Heart left ventricle (tissue), 16 donors: ENCODE results near the gene ALDOC. TPM values are rescaled to one million over a fixed set of nuclear protein-coding genes. Genes with fewer than 3 reads are reported as not detected.

Source experiments
- ATAC-seq, 4 donors: fragments of 200-7000 bp; cut with Tn5 transposase; one replicate each; pipeline ENCODE4 v1.9.1; 2020 to 2022; ENCODE audit warnings: moderate library complexity in 4 of 4, mild to moderate bottlenecking in 3 of 4, moderate number of reproducible peaks in 1 of 4
- DNase-seq, 5 donors: peaks; one replicate each; pipeline ENCODE4 v3.0.0-alpha.2; 2020
- H3K27ac ChIP-seq, 12 donors: fragments of 200-600 bp; sonication (generic) in 4 of 12; one replicate each; pipeline versions ENCODE4 v1.5.0 to v1.8.0; 2016 to 2022; ENCODE audit warnings: mild to moderate bottlenecking in 2 of 12
- H3K27me3 ChIP-seq, 9 donors: fragments of 200-600 bp; sonication (generic) in 2 of 9; one replicate each; pipeline versions ENCODE4 v1.5.1 to v1.8.0; 2016 to 2022; ENCODE audit warnings: mild to moderate bottlenecking in 3 of 9
- H3K36me3 ChIP-seq, 9 donors: fragments of 200-600 bp; sonication (generic) in 2 of 9; one replicate each; pipeline versions ENCODE4 v1.5.0 to v1.8.0; 2018 to 2022; ENCODE audit warnings: mild to moderate bottlenecking in 2 of 9
- H3K4me1 ChIP-seq, 12 donors: fragments of 200-600 bp; sonication (generic) in 4 of 12; one replicate each; pipeline versions ENCODE4 v1.5.0 to v1.8.0; 2016 to 2022; ENCODE audit warnings: mild to moderate bottlenecking in 3 of 12
- H3K4me3 ChIP-seq, 12 donors: fragments of 200-600 bp; sonication (generic) in 4 of 12; one replicate each; pipeline versions ENCODE4 v1.5.0 to v1.8.0; 2017 to 2022; ENCODE audit warnings: mild to moderate bottlenecking in 9 of 12, moderate library complexity in 4 of 12
- H3K9me3 ChIP-seq, 12 donors: fragments of 200-600 bp; sonication (generic) in 4 of 12; one replicate each; pipeline versions ENCODE4 v1.5.0 to v1.8.0; 2016 to 2022; ENCODE audit warnings: mild to moderate bottlenecking in 1 of 12
- CTCF ChIP-seq, 12 donors: fragments of 200-600 bp; sonication (generic) in 4 of 12; IDR thresholded peaks; one replicate each; pipeline versions ENCODE4 v1.5.0 to v1.8.0; 2018 to 2022; ENCODE audit warnings: antibody characterized with exemption in 12 of 12, mild to moderate bottlenecking in 5 of 12
- POLR2A ChIP-seq, 2 donors: fragments of 450-650 bp; IDR thresholded peaks; one replicate each; pipeline ENCODE4 v1.6.1; 2017; ENCODE audit warnings: antibody characterized with exemption in 2 of 2, mild to moderate bottlenecking in 2 of 2, moderate library complexity in 2 of 2
- WGBS, 4 donors: extraction: QIAGEN DNeasy Blood & Tissue Kit in 2 of 4; methylation state at CpG; one replicate each; pipeline versions ENCODE4 v1.1.5 to v1.1.7; 2013 to 2018; 5-methylcytosine and 5-hydroxymethylcytosine counted together
- intact Hi-C, 10 donors: fragments of 100-400 bp; cut with DNase I; formaldehyde crosslinking; loops; one replicate each; pipeline versions ENCODE4 v1.11.1 to v1.14.2; 2022
- polyA plus RNA-seq, 2 donors: library from polyadenylated mRNA; stranded (reverse); fragments of 200-250 nt; gene quantifications; one replicate each; pipeline ENCODE4 v1.2.3, GENCODE V29; 2013
- total RNA-seq, 9 donors: library from RNA; depleted of rRNA in 2 of 9; stranded (reverse); fragments of >200 nt in 2 of 9; fragmentation: NEBNext Ultra II Directional in 3 of 9; extraction: Animal tissue kit (Norgen Biotek cat#: 25700) in 3 of 9; gene quantifications; one replicate each; pipeline versions ENCODE4 v1.1.0 to v1.2.4, GENCODE V29; 2016 to 2023
- donor health status: ischemic (EF 13 %, LVEDD 7.1; RV severe dilation, severe dysfunction).
- donor health status: healthy with polysubstance abuse.
- donor health status: DM: no; HTN: yes; CAD: no.
- donor health status: DM: no; HTN: no; CAD: no.
- donor health status: ischemic (EF 25% LVEDD 6.9; RV normal size, moderate dysfunction).
- donor health status: ischemic (EF 25% LVEDD 5.7; RV mildly dilated, moderate dysfunction).
- donor health status: healthy.
- donor health status: DM: yes; HTN: yes; CAD: no.
- donor health status: ischemic (EF 35%, LVEDD 5.7; RV mildly dilated, moderate dysfunction).
- donor health status: nonischemic (EF 11% LVEDD 7.7; RV severe dilation, severe dysfunction).
- donor health status: DM: yes; HTN: yes; CAD: no.
- donor health status: PGD.
- donor health status: ischemic (EF 29% LVEDD 5.4; RV normal size, mild dysfunction).
- donor health status: nonischemic (EF 23%, LVEDD 6.1; RV moderate dilation, normal function).

The ALDOC gene
- total and polyA plus RNA-seq, 11 donors: 154 to 677 (median 221) TPM

GRCh38 chr17:28622186-28622585 is 45.5 kb upstream of the ALDOC start:
- H3K36me3 ChIP-seq: peaks cover 0 to 99% (median 93%) of the 10 kb centered on the region in 9 donors
- no peak overlapping the region for H3K4me3 ChIP-seq
- TF ChIP-seq CTCF (IDR thresholded peaks at IDR 0.05) (no peak), POLR2A (IDR thresholded peaks at IDR 0.05) (no peak)
- H3K4me1 ChIP-seq: peaks cover 0 to 16% (median 0%) of the 10 kb centered on the region in 12 donors
- no peak overlapping the region for H3K27ac ChIP-seq
- H3K27me3 ChIP-seq: no peaks in the 10 kb centered on the region
- no peak for ATAC-seq
- no peak for DNase-seq
- intact Hi-C loops: no loop called here
- WGBS, 4 donors: 89 to 94% (median 93%) methylated on average over 3 of the region's 3 CpGs
- H3K9me3 ChIP-seq: no peaks in the 10 kb centered on the region

GRCh38 chr17:28620010-28620409 is 43.3 kb upstream of the ALDOC start:
- Histone ChIP-seq H3K27me3 (no peaks in the 10 kb centered on the region), H3K27ac (no peak overlapping the region), H3K36me3 (peaks cover 0 to 100% (median 96%) of the 10 kb centered on the region in 9 donors), H3K9me3 (no peaks in the 10 kb centered on the region), H3K4me3 (no peak overlapping the region), H3K4me1 (peaks cover 0 to 16% (median 0%) of the 10 kb centered on the region in 12 donors)
- DNase-seq (no peak), ATAC-seq (no peak)
- WGBS, 4 donors: 75 to 84% (median 80%) methylated on average over 2 of the region's 2 CpGs
- TF ChIP-seq CTCF (IDR thresholded peaks at IDR 0.05) (no peak), POLR2A (IDR thresholded peaks at IDR 0.05) (no peak)
- intact Hi-C loops: no loop called here

- H3K27me3 ChIP-seq: no peaks in the 10 kb centered on the region
- no peak overlapping the region for H3K4me3 ChIP-seq
- intact Hi-C loops: loop anchor here in 1 of 10 donors (10.0 kb wide), 1 partner anchor 74 kb away; no protein-coding TSS in a partner anchor
- H3K27ac ChIP-seq: no peak overlapping the region
- H3K9me3 ChIP-seq: no peaks in the 10 kb centered on the region
- no peak for TF ChIP-seq CTCF (IDR thresholded peaks at IDR 0.05)
- peaks cover 0 to 100% (median 97%) of the 10 kb centered on the region in 9 donors for H3K36me3 ChIP-seq
- DNase-seq: no peak
- ATAC-seq: no peak
- peaks cover 0 to 6% (median 0%) of the 10 kb centered on the region in 12 donors for H3K4me1 ChIP-seq
- WGBS, 4 donors: 91 to 97% (median 93%) methylated on average over 3 of the region's 3 CpGs
Observed at GRCh38 chr17:28618464-28618863, 41.8 kb upstream of the ALDOC start.

- TF ChIP-seq CTCF (IDR thresholded peaks at IDR 0.05) (no peak), POLR2A (IDR thresholded peaks at IDR 0.05) (no peak)
- ATAC-seq (no peak), DNase-seq (no peak)
- H3K4me3 ChIP-seq: no peak overlapping the region
- no peak overlapping the region for H3K27ac ChIP-seq
- peaks cover 0 to 100% (median 77%) of the 10 kb centered on the region in 9 donors for H3K36me3 ChIP-seq
- WGBS, 4 donors: 82 to 91% (median 84%) methylated on average over 7 of the region's 7 CpGs
- H3K27me3 ChIP-seq: no peaks in the 10 kb centered on the region
- no peaks in the 10 kb centered on the region for H3K9me3 ChIP-seq
- no peaks in the 10 kb centered on the region for H3K4me1 ChIP-seq
- intact Hi-C loops: loop anchor here in 1 of 10 donors (10.0 kb wide), 1 partner anchor 71 kb away; no protein-coding TSS in a partner anchor
Observed at GRCh38 chr17:28616281-28616680, 39.6 kb upstream of the ALDOC start.
